ENCODE results near the gene LEFTY2. TPM values are rescaled to one million over a fixed set of nuclear protein-coding genes. Genes with fewer than 3 reads are reported as not detected.
"Not testable (repeated sequence)": the region's sequence is repeated elsewhere in the genome, so short reads cannot be mapped to it uniquely, and the experiment has no call there.

LEFTY2 gene
- total and polyA plus RNA-seq, 2 of the 4 experiments (the other 2 are of a cell fraction), result not detected

DNA sequence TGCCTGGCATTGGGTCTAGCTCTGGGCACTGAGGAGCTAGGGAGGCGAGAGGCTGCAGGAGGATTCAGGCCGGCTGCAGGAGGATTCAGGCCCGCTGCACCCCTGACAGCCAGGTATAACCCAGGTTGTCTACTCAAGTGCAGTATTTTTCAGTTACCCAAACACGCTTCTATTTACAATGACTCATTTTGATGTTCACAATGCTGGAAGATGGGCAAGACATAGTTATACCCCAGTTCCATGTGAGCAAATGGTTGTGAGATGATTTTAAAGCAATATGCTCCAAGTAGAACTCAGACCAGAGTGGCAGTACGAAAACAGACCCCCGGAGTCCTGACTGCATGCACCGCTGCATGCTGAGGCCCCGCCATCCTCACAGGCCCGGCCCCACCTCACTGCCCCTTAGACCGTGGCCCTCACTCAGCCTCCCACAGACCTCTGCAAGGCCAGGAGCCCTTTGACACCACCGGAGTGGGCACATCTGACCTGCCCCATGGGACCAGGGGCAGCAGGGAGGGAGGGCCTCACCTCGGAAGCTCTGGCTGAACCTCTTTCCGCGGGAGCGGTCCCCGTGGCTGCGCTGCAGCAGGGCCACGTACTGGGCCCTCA, 52.6 kb downstream of the LEFTY2 start:
- no peak overlapping the region for H2AK5ac ChIP-seq (ENCODE audit: low read depth, low read length)
- H3K27ac ChIP-seq (ENCODE audit: insufficient read depth, low read length), result no peak overlapping the region
- no peak overlapping the region for H3K18ac ChIP-seq (ENCODE audit: low read depth, low read length)
- H2BK5ac ChIP-seq (ENCODE audit: low read depth, low read length, poor library complexity, severe bottlenecking), result no peak overlapping the region
- no peak overlapping the region for H2BK20ac ChIP-seq (ENCODE audit: low read depth, low read length)
- no peaks in the 10 kb centered on the region for H3K4me1 ChIP-seq (ENCODE audit: control insufficient read depth, insufficient read depth, low read length)
- no peak overlapping the region for H2AFZ ChIP-seq (replicated peaks; ENCODE audit: low read length, poor library complexity)
- no peaks in the 10 kb centered on the region for H4K20me1 ChIP-seq (ENCODE audit: insufficient read depth, low read length)
- no peak overlapping the region for H4K8ac ChIP-seq (ENCODE audit: low read depth in 2 of 2, low read length in 2 of 2)
- H3K27me3 ChIP-seq (ENCODE audit: control insufficient read depth, insufficient read depth, low read length), result no peaks in the 10 kb centered on the region
- no peak overlapping the region for H3K4me2 ChIP-seq (ENCODE audit: low read depth, low read length)
- ChIA-PET CTCF (no interaction called here), POLR2A (ENCODE audit: unreplicated experiment) (interaction anchor here (0.5 kb wide), 1 partner anchor 125 kb away, joined by 7 read pairs; no protein-coding TSS in a partner anchor)
- DNase-seq, result no peak
- H3K36me3 ChIP-seq (ENCODE audit: control insufficient read depth, insufficient read depth, low read length), result no peaks in the 10 kb centered on the region
- H3K14ac ChIP-seq (replicated peaks; ENCODE audit: low read depth, low read length), result no peak overlapping the region
- in situ Hi-C loops (cut with MboI; ENCODE audit: low sequenced_read_pairs), result no loop called here
- no peak overlapping the region for H2AK9ac ChIP-seq (replicated peaks; ENCODE audit: low read depth, low read length, poor library complexity)
- no peak overlapping the region for H2BK15ac ChIP-seq (ENCODE audit: low read depth, low read length)
- H3K9ac ChIP-seq (ENCODE audit: low read depth, low read length), result no peak overlapping the region
- no peaks in the 10 kb centered on the region for H3K9me3 ChIP-seq (ENCODE audit: control insufficient read depth, insufficient read depth, low read length)
- intact Hi-C loops (cut with micrococcal nuclease), result no loop called here
- H3K56ac ChIP-seq (ENCODE audit: extremely low read depth, insufficient read depth, low read length), result no peak overlapping the region
- H3K9me1 ChIP-seq (ENCODE audit: insufficient read depth, low read length), result peaks cover 3% of the 10 kb centered on the region; the same call in 1 of the 2 replicates
- H3K79me1 ChIP-seq (ENCODE audit: low read depth in 1 of 2, low read length in 2 of 2), result no peaks in the 10 kb centered on the region
- TF ChIP-seq CHD1 (IDR thresholded peaks at IDR 0.05; ENCODE audit: low read depth, low read length), result no peak
- ATAC-seq (ENCODE audit: low read depth), result no peak
- dilution Hi-C loops (cut with HindIII; ENCODE audit: low sequenced_read_pairs, unreplicated experiment), result no loop called here
- 77% methylated on average over 14 of the region's 18 CpGs; no CpG with 5 or more reads in 1 of the 2 experiments for WGBS, 2 experiments (ENCODE audit: extremely low coverage in 2 of 2, insufficient read length in 1 of 2)
- no peak overlapping the region for H2BK120ac ChIP-seq (ENCODE audit: low read depth, low read length)
- no peak overlapping the region for H3K4me3 ChIP-seq (ENCODE audit: insufficient read depth, low read depth, low read length)
- BruUV-seq (replicated peaks), result no TSS peak
- no peak overlapping the region for H4K5ac ChIP-seq (ENCODE audit: low read depth, low read length)
- no peak overlapping the region for H3K4ac ChIP-seq (ENCODE audit: low read depth, low read length)
- no peak overlapping the region for H3K23ac ChIP-seq (ENCODE audit: low read depth, low read length)
- H4K91ac ChIP-seq (ENCODE audit: insufficient read depth, low read depth, low read length), result no peak overlapping the region

DNA sequence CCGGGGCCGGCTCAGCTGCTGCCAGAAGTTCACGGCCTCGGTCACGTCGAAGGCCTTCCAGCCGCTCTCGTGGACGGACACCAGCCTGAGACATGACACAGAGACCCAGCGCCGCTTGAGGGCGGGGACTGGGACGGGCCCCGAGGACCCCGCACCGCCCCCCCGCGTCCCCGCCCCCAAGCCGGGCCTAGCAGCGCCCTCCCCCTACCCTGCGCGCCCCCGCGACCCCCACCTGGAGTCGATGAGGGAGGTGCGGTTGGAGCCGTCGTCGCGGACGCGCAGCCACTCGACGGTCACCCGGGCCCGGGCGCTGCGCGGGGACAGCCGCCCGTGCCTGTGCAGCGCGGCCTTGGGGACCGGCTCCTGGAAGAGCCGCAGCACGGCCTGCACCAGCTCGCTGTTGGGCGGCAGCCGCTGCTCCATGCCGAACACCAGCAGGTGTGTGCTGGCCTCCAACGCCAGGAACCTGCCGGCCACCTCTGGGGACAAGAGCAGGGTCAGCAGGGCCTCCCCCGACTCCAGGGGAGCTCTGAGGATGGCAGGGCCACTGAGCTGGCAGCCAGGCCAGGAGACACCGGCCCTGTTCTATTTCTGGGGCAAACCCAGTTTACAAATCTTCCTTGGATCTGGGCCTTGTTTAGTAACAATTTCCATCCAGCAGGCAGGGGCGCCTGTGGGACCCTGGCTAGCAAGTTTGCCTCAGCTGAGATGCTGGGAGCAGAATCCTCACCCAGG, 53.3 kb downstream of the LEFTY2 start:
- CTCF ChIA-PET; H4K8ac ChIP-seq (ENCODE audit: low read depth in 2 of 2, low read length in 2 of 2); H3K14ac ChIP-seq (replicated peaks; ENCODE audit: low read depth, low read length); H4K5ac ChIP-seq (ENCODE audit: low read depth, low read length); dilution Hi-C loops (cut with HindIII; ENCODE audit: low sequenced_read_pairs, unreplicated experiment); H3K79me1 ChIP-seq (ENCODE audit: low read depth in 1 of 2, low read length in 2 of 2); H3K18ac ChIP-seq (ENCODE audit: low read depth, low read length); H3K9me3 ChIP-seq (ENCODE audit: control insufficient read depth, insufficient read depth, low read length); H3K4me2 ChIP-seq (ENCODE audit: low read depth, low read length); H3K4me3 ChIP-seq (ENCODE audit: insufficient read depth, low read depth, low read length); H2AK9ac ChIP-seq (replicated peaks; ENCODE audit: low read depth, low read length, poor library complexity); H2AK5ac ChIP-seq (ENCODE audit: low read depth, low read length); BruUV-seq (replicated peaks); H4K91ac ChIP-seq (ENCODE audit: insufficient read depth, low read depth, low read length); in situ Hi-C loops (cut with MboI; ENCODE audit: low sequenced_read_pairs); H3K9ac ChIP-seq (ENCODE audit: low read depth, low read length); ATAC-seq (ENCODE audit: low read depth); H2AFZ ChIP-seq (replicated peaks; ENCODE audit: low read length, poor library complexity); POLR2A ChIA-PET (ENCODE audit: unreplicated experiment); intact Hi-C loops (cut with micrococcal nuclease); H4K20me1 ChIP-seq (ENCODE audit: insufficient read depth, low read length); H3K27me3 ChIP-seq (ENCODE audit: control insufficient read depth, insufficient read depth, low read length); H3K4ac ChIP-seq (ENCODE audit: low read depth, low read length); H2BK5ac ChIP-seq (ENCODE audit: low read depth, low read length, poor library complexity, severe bottlenecking); H2BK20ac ChIP-seq (ENCODE audit: low read depth, low read length); DNase-seq; H2BK15ac ChIP-seq (ENCODE audit: low read depth, low read length); H3K36me3 ChIP-seq (ENCODE audit: control insufficient read depth, insufficient read depth, low read length); H2BK120ac ChIP-seq (ENCODE audit: low read depth, low read length); H3K56ac ChIP-seq (ENCODE audit: extremely low read depth, insufficient read depth, low read length); H3K27ac ChIP-seq (ENCODE audit: insufficient read depth, low read length); H3K9me1 ChIP-seq (ENCODE audit: insufficient read depth, low read length); H3K23ac ChIP-seq (ENCODE audit: low read depth, low read length); H3K4me1 ChIP-seq (ENCODE audit: control insufficient read depth, insufficient read depth, low read length): not testable (repeated sequence)
- WGBS, 2 experiments (ENCODE audit: extremely low coverage in 2 of 2, insufficient read length in 1 of 2), result 73% methylated on average over 3 of the region's 56 CpGs; no CpG with 5 or more reads in 1 of the 2 experiments
